ENCODE data around the gene C6orf52.

C6orf52 gene

GRCh38 chr6:10643201-10643651, 51.2 kb downstream of the C6orf52 start:
- DNase-seq = no peak

- DNase-seq = no peak
Measured at GRCh38 chr6:10641528-10641927, 52.9 kb downstream of the C6orf52 start.

GRCh38 chr6:10640412-10640811, 54.0 kb downstream of the C6orf52 start:
- DNase-seq = no peak

GRCh38 chr6:10633216-10633615, 61.2 kb downstream of the C6orf52 start:
- no peak for DNase-seq

GRCh38 chr6:10630178-10630577, 64.2 kb downstream of the C6orf52 start:
- DNase-seq = no peak

- DNase-seq = no peak
Measured at GRCh38 chr6:10627800-10628199, 66.6 kb downstream of the C6orf52 start.

GRCh38 chr6:10626154-10626741, 68.2 kb downstream of the C6orf52 start:
- DNase-seq = no peak

GRCh38 chr6:10624836-10625235, 69.6 kb downstream of the C6orf52 start:
- DNase-seq = no peak

GRCh38 chr6:10621847-10622246, 72.6 kb downstream of the C6orf52 start:
- no peak for DNase-seq

All from activated CD4-positive, alpha-beta T cell treated with anti-CD3 and anti-CD28 coated beads for 1 hour (primary cell).